Ovary (tissue), 3 donors: ENCODE results near the gene SPG21.

Experiments used
- CTCF ChIP-seq, 3 donors: fragments of 450-650 bp in 2 of 3; fragments of 200-600 bp in 1 of 3; IDR thresholded peaks; one replicate each; pipeline versions ENCODE4 v1.5.1 to v1.8.0; 2016 to 2022; ENCODE audit warnings: antibody characterized with exemption in 3 of 3, mild to moderate bottlenecking in 1 of 3
- POLR2A ChIP-seq: fragments of 450-650 bp; IDR thresholded peaks from one replicate; pipeline ENCODE4 v1.6.1; 2017; ENCODE audit warnings: antibody characterized with exemption, mild to moderate bottlenecking, moderate library complexity
- donor health status: DM: no; HTN: no; CAD: no.

- no peak for TF ChIP-seq CTCF (IDR thresholded peaks at IDR 0.05)
- peak; percentile 58 for TF ChIP-seq POLR2A
Observed at GRCh38 chr15:64989416-64990167, at the start of gene SPG21.
